Measurements from ENCODE around the gene ETNPPL.

Gene ETNPPL

GRCh38 chr4:108787724-108788123 is 24.9 kb upstream of the ETNPPL start:
- H3K27ac ChIP-seq (replicated peaks): no peak overlapping the region
- no peaks in the 10 kb centered on the region for H3K27me3 ChIP-seq (ENCODE audit: insufficient read depth, poor library complexity, severe bottlenecking)
- no peak for DNase-seq (ENCODE audit: low read depth in 1 of 2, low spot score in 1 of 2)
- TF ChIP-seq GABPA (IDR thresholded peaks at IDR 0.05; ENCODE audit: low read depth) (no peak), REST (IDR thresholded peaks at IDR 0.05; ENCODE audit: insufficient replicate concordance, low read depth) (no peak), CTCF (IDR thresholded peaks at IDR 0.05; ENCODE audit: insufficient read depth, low read length) (no peak)
- no peak overlapping the region for H3K4me3 ChIP-seq (replicated peaks; ENCODE audit: insufficient read depth, low read length)

DNA sequence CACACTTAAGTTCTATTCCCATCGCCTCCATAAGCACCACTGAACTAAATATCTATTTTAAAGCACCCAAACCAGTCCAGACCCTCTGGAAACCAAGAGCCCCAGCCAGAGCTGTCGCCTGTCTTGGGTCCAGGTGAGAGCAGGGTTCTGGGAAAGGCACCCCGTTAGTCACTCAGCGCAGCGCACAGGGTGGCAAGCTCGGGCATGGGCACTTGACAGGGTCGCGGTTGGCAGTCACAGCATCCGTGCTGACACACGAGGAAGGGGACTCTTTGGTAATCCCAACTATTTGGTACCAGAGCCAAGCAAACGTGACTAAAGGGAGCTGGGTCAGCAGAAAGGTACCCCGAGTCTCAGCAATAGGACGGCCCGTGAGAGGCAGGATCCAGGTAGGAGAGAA is 24.3 kb upstream of the ETNPPL start:
- TF ChIP-seq POLR2AphosphoS5 (IDR thresholded peaks at IDR 0.05; ENCODE audit: low read depth) (no peak), CTCF (IDR thresholded peaks at IDR 0.05; ENCODE audit: insufficient read depth, low read length) (no peak), GABPA (IDR thresholded peaks at IDR 0.05; ENCODE audit: low read depth) (no peak), REST (IDR thresholded peaks at IDR 0.05; ENCODE audit: insufficient replicate concordance, low read depth) (no peak), SPI1 (IDR thresholded peaks at IDR 0.05; ENCODE audit: borderline replicate concordance, low read depth) (no peak)

DNA sequence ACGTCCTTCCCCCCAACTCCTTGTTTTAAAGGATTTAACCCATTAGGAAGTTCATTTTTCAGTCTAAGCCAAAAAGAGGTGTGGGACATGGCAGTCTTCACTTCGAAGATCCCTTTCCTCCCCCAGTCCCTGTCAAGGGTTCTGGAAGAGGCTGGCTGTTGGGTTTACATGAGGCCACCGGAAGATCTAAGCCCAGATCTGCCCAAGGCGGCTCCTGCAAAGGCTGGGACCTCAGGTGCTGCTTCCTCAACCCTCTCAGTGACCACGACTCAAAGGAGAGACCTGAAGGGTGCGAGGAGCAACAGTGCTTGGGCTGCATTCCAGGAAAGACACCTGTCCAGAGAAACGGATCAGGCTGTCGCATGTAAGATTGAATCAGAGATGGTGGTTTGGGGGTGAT is 23.5 kb upstream of the ETNPPL start:
- H3K4me3 ChIP-seq (replicated peaks; ENCODE audit: insufficient read depth, low read length): no peak overlapping the region
- no peak overlapping the region for H3K27ac ChIP-seq (replicated peaks)
- no peaks in the 10 kb centered on the region for H3K27me3 ChIP-seq (ENCODE audit: insufficient read depth, poor library complexity, severe bottlenecking)
- no peak for DNase-seq (ENCODE audit: low read depth in 1 of 2, low spot score in 1 of 2)
- TF ChIP-seq REST (IDR thresholded peaks at IDR 0.05; ENCODE audit: insufficient replicate concordance, low read depth): no peak

More for the DNA sequence above, 24.3 kb upstream of the ETNPPL start:
- Histone ChIP-seq H3K4me3 (replicated peaks; ENCODE audit: insufficient read depth, low read length) (no peak overlapping the region), H3K27ac (replicated peaks) (no peak overlapping the region), H3K27me3 (ENCODE audit: insufficient read depth, poor library complexity, severe bottlenecking) (no peaks in the 10 kb centered on the region)
- no peak for DNase-seq (ENCODE audit: low read depth in 1 of 2, low spot score in 1 of 2)
